ENCODE results near the gene SLC28A1. TPM values are rescaled to one million over a fixed set of nuclear protein-coding genes. Genes with fewer than 3 reads are reported as not detected.

Gene SLC28A1
- total and polyA plus RNA-seq, 2 donors (not counting 1 experiment from before 2014, with no cell fraction given): not detected

DNA sequence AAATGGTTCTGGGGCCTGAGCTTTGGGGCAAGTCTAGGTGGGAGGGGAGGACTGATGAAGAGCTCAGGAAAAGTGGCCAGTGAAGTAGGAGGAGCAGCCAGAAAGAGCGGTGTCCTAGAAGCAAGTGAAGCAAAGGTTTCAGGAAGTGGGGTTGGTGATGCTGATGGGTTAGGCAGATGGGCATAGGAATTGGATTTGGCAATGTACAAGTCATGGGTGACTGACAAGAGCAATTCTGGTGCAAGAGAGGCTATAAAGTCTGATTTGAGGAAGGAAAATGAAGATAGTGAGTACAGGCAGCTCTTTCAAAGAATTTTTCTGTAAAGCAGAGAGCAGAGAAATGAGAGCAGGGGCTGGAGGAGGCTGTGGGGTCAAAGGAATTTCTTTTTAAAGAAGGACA, 47.6 kb upstream of the SLC28A1 start:
- intact Hi-C loops (cut with micrococcal nuclease): no loop called here
- no peaks in the 10 kb centered on the region for H3K9me3 Mint-ChIP-seq (ENCODE audit: insufficient read depth)

GRCh38 chr15:84839714-84840113, 44.7 kb upstream of the SLC28A1 start:
- Histone ChIP-seq H3K9ac (ENCODE audit: low read length) (no peak overlapping the region), H3K27me3 (replicated peaks in 1 of 4; ENCODE audit: control extremely low read depth in 1 of 4, control insufficient read depth in 3 of 4, insufficient read depth in 4 of 4, low read length in 3 of 4) (no peaks in the 10 kb centered on the region), H4K20me1 (ENCODE audit: control insufficient read depth, insufficient read depth, low read length, poor library complexity, severe bottlenecking) (no peaks in the 10 kb centered on the region), H2AFZ (ENCODE audit: insufficient read depth, low read depth, low read length, poor library complexity, severe bottlenecking) (no peak overlapping the region), H3K79me2 (ENCODE audit: control insufficient read depth, insufficient read depth, low read length) (no peaks in the 10 kb centered on the region), H3K9me3 (ENCODE audit: control extremely low read depth in 1 of 3, control insufficient read depth in 2 of 3, insufficient read depth in 1 of 3, low read length in 2 of 3) (no peaks in the 10 kb centered on the region), H3K4me1 (ENCODE audit: control insufficient read depth in 2 of 2, insufficient read depth in 2 of 2, low read length in 2 of 2) (no peaks in the 10 kb centered on the region), H3K27ac (ENCODE audit: low read length in 2 of 2) (no peak overlapping the region), H3K4me2 (replicated peaks; ENCODE audit: low read depth, low read length, poor library complexity, severe bottlenecking) (no peak overlapping the region), H3K4me3 (ENCODE audit: control extremely low read depth in 1 of 5, extremely low read depth in 1 of 5, insufficient read depth in 1 of 5, low read depth in 2 of 5, low read length in 4 of 5) (no peak overlapping the region), H3K36me3 (replicated peaks in 1 of 2; ENCODE audit: control extremely low read depth in 1 of 2, control insufficient read depth in 1 of 2, extremely low read depth in 1 of 2, insufficient read depth in 2 of 2, low read length in 1 of 2) (no peaks in the 10 kb centered on the region)
- no peaks in the 10 kb centered on the region for H3K4me1 Mint-ChIP-seq
- intact Hi-C loops (cut with micrococcal nuclease): no loop called here
- ChIA-PET CTCF (no interaction called here), POLR2A (interaction anchor here (0.6 kb wide), 1 partner anchor 181 kb away, joined by 12 read pairs; no protein-coding TSS in a partner anchor)
- ATAC-seq (ENCODE audit: low read depth): no peak
- TF ChIP-seq, protein P1, sequence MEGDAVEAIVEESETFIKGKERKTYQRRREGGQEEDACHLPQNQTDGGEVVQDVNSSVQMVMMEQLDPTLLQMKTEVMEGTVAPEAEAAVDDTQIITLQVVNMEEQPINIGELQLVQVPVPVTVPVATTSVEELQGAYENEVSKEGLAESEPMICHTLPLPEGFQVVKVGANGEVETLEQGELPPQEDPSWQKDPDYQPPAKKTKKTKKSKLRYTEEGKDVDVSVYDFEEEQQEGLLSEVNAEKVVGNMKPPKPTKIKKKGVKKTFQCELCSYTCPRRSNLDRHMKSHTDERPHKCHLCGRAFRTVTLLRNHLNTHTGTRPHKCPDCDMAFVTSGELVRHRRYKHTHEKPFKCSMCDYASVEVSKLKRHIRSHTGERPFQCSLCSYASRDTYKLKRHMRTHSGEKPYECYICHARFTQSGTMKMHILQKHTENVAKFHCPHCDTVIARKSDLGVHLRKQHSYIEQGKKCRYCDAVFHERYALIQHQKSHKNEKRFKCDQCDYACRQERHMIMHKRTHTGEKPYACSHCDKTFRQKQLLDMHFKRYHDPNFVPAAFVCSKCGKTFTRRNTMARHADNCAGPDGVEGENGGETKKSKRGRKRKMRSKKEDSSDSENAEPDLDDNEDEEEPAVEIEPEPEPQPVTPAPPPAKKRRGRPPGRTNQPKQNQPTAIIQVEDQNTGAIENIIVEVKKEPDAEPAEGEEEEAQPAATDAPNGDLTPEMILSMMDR (IDR thresholded peaks at IDR 0.05): no peak
- no peak for TF ChIP-seq EZH2 (IDR thresholded peaks at IDR 0.05; ENCODE audit: borderline replicate concordance, insufficient read depth, low read depth, low read length, poor library complexity, severe bottlenecking)
- peaks cover 24% of the 10 kb centered on the region for H3K27me3 Mint-ChIP-seq
- WGBS (ENCODE audit: insufficient coverage): 95% methylated on average over 23 of the region's 23 CpGs
- DNase-seq: no peak
- H3K4me3 Mint-ChIP-seq: no peak overlapping the region
- no peak overlapping the region for H3K27ac Mint-ChIP-seq
- H3K9me3 Mint-ChIP-seq (ENCODE audit: insufficient read depth): no peaks in the 10 kb centered on the region

More for the DNA sequence above, 47.6 kb upstream of the SLC28A1 start:
- Mint-ChIP-seq H3K27me3 (peaks cover 29% of the 10 kb centered on the region), H3K4me1 (no peaks in the 10 kb centered on the region), H3K4me3 (no peak overlapping the region), H3K27ac (no peak overlapping the region)
- DNase-seq (no peak), ATAC-seq (ENCODE audit: low read depth) (no peak)
- POLR2A ChIA-PET: no interaction called here
- H3K79me2 ChIP-seq (ENCODE audit: control insufficient read depth, insufficient read depth, low read length): no peaks in the 10 kb centered on the region
- H3K4me3 ChIP-seq (ENCODE audit: control extremely low read depth in 1 of 5, extremely low read depth in 1 of 5, insufficient read depth in 1 of 5, low read depth in 2 of 5, low read length in 4 of 5): no peak overlapping the region
- TF ChIP-seq, protein P1 (IDR thresholded peaks at IDR 0.05): no peak
- no peak for TF ChIP-seq EZH2 (IDR thresholded peaks at IDR 0.05; ENCODE audit: borderline replicate concordance, insufficient read depth, low read depth, low read length, poor library complexity, severe bottlenecking)
- no peaks in the 10 kb centered on the region for H3K27me3 ChIP-seq (replicated peaks in 1 of 4; ENCODE audit: control extremely low read depth in 1 of 4, control insufficient read depth in 3 of 4, insufficient read depth in 4 of 4, low read length in 3 of 4)
- H4K20me1 ChIP-seq (ENCODE audit: control insufficient read depth, insufficient read depth, low read length, poor library complexity, severe bottlenecking): no peaks in the 10 kb centered on the region
- no peak overlapping the region for H3K4me2 ChIP-seq (replicated peaks; ENCODE audit: low read depth, low read length, poor library complexity, severe bottlenecking)
- CTCF ChIA-PET: interaction anchor here (1.4 kb wide), 1 partner anchor 207 kb away, joined by 3 read pairs; no protein-coding TSS in a partner anchor
- no peak overlapping the region for H3K27ac ChIP-seq (ENCODE audit: low read length in 2 of 2)
- no peaks in the 10 kb centered on the region for H3K9me3 ChIP-seq (ENCODE audit: control extremely low read depth in 1 of 3, control insufficient read depth in 2 of 3, insufficient read depth in 1 of 3, low read length in 2 of 3)
- no peak overlapping the region for H3K9ac ChIP-seq (ENCODE audit: low read length)
- H2AFZ ChIP-seq (ENCODE audit: insufficient read depth, low read depth, low read length, poor library complexity, severe bottlenecking): no peak overlapping the region
- WGBS (ENCODE audit: insufficient coverage): 93% methylated on average over 1 of the region's 1 CpG
- H3K4me1 ChIP-seq (ENCODE audit: control insufficient read depth in 2 of 2, insufficient read depth in 2 of 2, low read length in 2 of 2): no peaks in the 10 kb centered on the region
- H3K36me3 ChIP-seq (replicated peaks in 1 of 2; ENCODE audit: control extremely low read depth in 1 of 2, control insufficient read depth in 1 of 2, extremely low read depth in 1 of 2, insufficient read depth in 2 of 2, low read length in 1 of 2): no peaks in the 10 kb centered on the region

All from B cell (primary cell).